Left lung (tissue), 10 donors: ENCODE data around the gene AP3B2. TPM values are rescaled to one million over a fixed set of nuclear protein-coding genes. Genes with fewer than 3 reads are reported as not detected.

Experiments used
- ATAC-seq: fragments of 200-7000 bp; cut with Tn5 transposase; one replicate; pipeline ENCODE4 v1.9.1; 2020; ENCODE audit warnings: moderate library complexity
- DNase-seq, 4 donors: peaks; one replicate each; pipeline ENCODE4 v3.0.0-alpha.2; 2013 to 2020
- H3K27ac ChIP-seq, 2 donors: fragments of 200-600 bp; sonication (generic) in 1 of 2; one replicate each; pipeline versions ENCODE4 v1.5.0 to v1.8.0; 2020 to 2021
- H3K27me3 ChIP-seq, 2 donors: fragments of 200-600 bp; sonication (generic) in 1 of 2; one replicate each; pipeline versions ENCODE4 v1.5.0 to v1.8.0; 2020 to 2021
- H3K36me3 ChIP-seq, 2 donors: fragments of 200-600 bp; sonication (generic) in 1 of 2; one replicate each; pipeline versions ENCODE4 v1.5.0 to v1.8.0; 2020 to 2021
- H3K4me1 ChIP-seq, 2 donors: fragments of 200-600 bp; one replicate each; pipeline ENCODE4 v1.8.0; 2021
- H3K4me3 ChIP-seq, 2 donors: fragments of 200-600 bp; sonication (generic) in 1 of 2; one replicate each; pipeline versions ENCODE4 v1.5.0 to v1.8.0; 2020 to 2021; ENCODE audit warnings: mild to moderate bottlenecking in 1 of 2
- H3K9me3 ChIP-seq, 2 donors: fragments of 200-600 bp; sonication (generic) in 1 of 2; one replicate each; pipeline versions ENCODE4 v1.5.0 to v1.8.0; 2020 to 2021
- CTCF ChIP-seq, 2 donors: fragments of 200-600 bp; sonication (generic) in 1 of 2; IDR thresholded peaks; one replicate each; pipeline versions ENCODE4 v1.5.0 to v1.8.0; 2021; ENCODE audit warnings: antibody characterized with exemption in 2 of 2
- intact Hi-C, 2 donors: fragments of 100-400 bp; cut with DNase I; formaldehyde crosslinking; loops; one replicate each; pipeline versions ENCODE4 v1.11.2 to v1.14.2; 2022
- polyA plus RNA-seq, 6 donors: library from polyadenylated mRNA; unstranded; fragments of 120-200 nt; gene quantifications; one replicate each; pipeline ENCODE4 v1.2.1, GENCODE V29; 2013; ENCODE audit not compliant: insufficient read length in 6 of 6
- total RNA-seq, 2 donors: library from RNA; stranded (reverse); fragmentation: NEBNext Ultra II Directional; extraction: Animal tissue kit (Norgen Biotek cat#: 25700); gene quantifications; one replicate each; pipeline ENCODE4 v1.2.1, GENCODE V29; 2021
- donor health status: DM: no; HTN: yes; CAD: no.
- donor health status: DM: no; HTN: no; CAD: no.

AP3B2 gene
- total and polyA plus RNA-seq, 8 donors, result 0.82 to 3.0 (median 2.1) TPM

GRCh38 chr15:82624438-82624837 lies 85.2 kb downstream of the AP3B2 start:
- no peaks in the 10 kb centered on the region for H3K36me3 ChIP-seq
- TF ChIP-seq CTCF (IDR thresholded peaks at IDR 0.05), result no peak
- DNase-seq, result no peak
- H3K27me3 ChIP-seq, result peaks cover 0 to 20% of the 10 kb centered on the region in 2 donors
- intact Hi-C loops, result no loop called here
- no peak overlapping the region for H3K4me3 ChIP-seq
- no peak for ATAC-seq
- H3K27ac ChIP-seq, result no peak overlapping the region
- no peaks in the 10 kb centered on the region for H3K9me3 ChIP-seq
- no peaks in the 10 kb centered on the region for H3K4me1 ChIP-seq

GRCh38 chr15:82624008-82624407 lies 85.7 kb downstream of the AP3B2 start:
- ATAC-seq (no peak), DNase-seq (no peak)
- Histone ChIP-seq H3K27ac (no peak overlapping the region), H3K4me1 (no peaks in the 10 kb centered on the region), H3K36me3 (no peaks in the 10 kb centered on the region), H3K9me3 (no peaks in the 10 kb centered on the region), H3K4me3 (no peak overlapping the region), H3K27me3 (peaks cover 0 to 20% of the 10 kb centered on the region in 2 donors)
- no peak for TF ChIP-seq CTCF (IDR thresholded peaks at IDR 0.05)
- intact Hi-C loops, result no loop called here

GRCh38 chr15:82621970-82622369 lies 87.7 kb downstream of the AP3B2 start:
- ATAC-seq, result no peak
- DNase-seq, result no peak
- no peak overlapping the region for H3K4me3 ChIP-seq
- no peak for TF ChIP-seq CTCF (IDR thresholded peaks at IDR 0.05)
- H3K27ac ChIP-seq, result no peak overlapping the region
- no peaks in the 10 kb centered on the region for H3K4me1 ChIP-seq
- peaks cover 0 to 20% of the 10 kb centered on the region in 2 donors for H3K27me3 ChIP-seq
- no peaks in the 10 kb centered on the region for H3K9me3 ChIP-seq
- no peaks in the 10 kb centered on the region for H3K36me3 ChIP-seq
- intact Hi-C loops, result no loop called here

- no peak overlapping the region for H3K27ac ChIP-seq
Measured at GRCh38 chr15:82613747-82614146, 95.9 kb downstream of the AP3B2 start.

GRCh38 chr15:82611348-82611747 lies 98.3 kb downstream of the AP3B2 start:
- Histone ChIP-seq H3K4me1 (no peaks in the 10 kb centered on the region), H3K27ac (no peak overlapping the region), H3K27me3 (no peaks in the 10 kb centered on the region), H3K36me3 (no peaks in the 10 kb centered on the region), H3K4me3 (no peak overlapping the region), H3K9me3 (no peaks in the 10 kb centered on the region)
- ATAC-seq (no peak), DNase-seq (no peak)
- intact Hi-C loops, result no loop called here
- no peak for TF ChIP-seq CTCF (IDR thresholded peaks at IDR 0.05)

More at GRCh38 chr15:82613747-82614146, 95.9 kb downstream of the AP3B2 start:
- H3K27me3 ChIP-seq, result no peaks in the 10 kb centered on the region
- intact Hi-C loops, result no loop called here
- no peaks in the 10 kb centered on the region for H3K4me1 ChIP-seq
- DNase-seq (no peak), ATAC-seq (no peak)
- no peak overlapping the region for H3K4me3 ChIP-seq
- H3K36me3 ChIP-seq, result no peaks in the 10 kb centered on the region
- H3K9me3 ChIP-seq, result no peaks in the 10 kb centered on the region
- no peak for TF ChIP-seq CTCF (IDR thresholded peaks at IDR 0.05)

Other genes with a start within 250 kb of the AP3B2 start
- 1,000 to 10,000 TPM; 1,218 to 1,390 TPM for gene RPS17, start 169.4 kb downstream of the AP3B2 start, total RNA-seq
- 1,000 to 10,000 TPM; 2,204 to 2,546 (median 2,332) TPM for gene RPS17, start 169.4 kb downstream of the AP3B2 start, polyA plus RNA-seq
- 1 to 10 TPM; 1.3 to 2.7 TPM for gene CPEB1, start 62.5 kb downstream of the AP3B2 start, total RNA-seq
- 1 to 10 TPM; 2.7 to 5.0 (median 3.6) TPM for gene CPEB1, start 62.5 kb downstream of the AP3B2 start, polyA plus RNA-seq
- gene FSD2, start 96.2 kb upstream of the AP3B2 start, total RNA-seq, result 1 to 10 TPM in 1 of 2 donors, not detected in 1; 1.3 TPM
- gene FSD2, start 96.2 kb upstream of the AP3B2 start, polyA plus RNA-seq, result under 1 TPM; 0.11 to 0.49 (median 0.32) TPM
- 10 to 100 TPM in 1 of 2 donors, 1 to 10 TPM in 1; 9.3 to 11.0 TPM for gene WHAMM, start 99.8 kb upstream of the AP3B2 start, total RNA-seq
- gene WHAMM, start 99.8 kb upstream of the AP3B2 start, polyA plus RNA-seq, result 10 to 100 TPM; 13.1 to 15.8 (median 14.5) TPM
- 10 to 100 TPM; 17.3 to 18.8 TPM for gene HOMER2, start 242.8 kb upstream of the AP3B2 start, total RNA-seq
- gene HOMER2, start 242.8 kb upstream of the AP3B2 start, polyA plus RNA-seq, result 10 to 100 TPM; 17.8 to 22.4 (median 20.0) TPM